ENCODE data around the gene CATSPERD. TPM values are rescaled to one million over a fixed set of nuclear protein-coding genes. Genes with fewer than 3 reads are reported as not detected.

CATSPERD gene
- total and polyA plus RNA-seq, 4 donors = not detected

DNA sequence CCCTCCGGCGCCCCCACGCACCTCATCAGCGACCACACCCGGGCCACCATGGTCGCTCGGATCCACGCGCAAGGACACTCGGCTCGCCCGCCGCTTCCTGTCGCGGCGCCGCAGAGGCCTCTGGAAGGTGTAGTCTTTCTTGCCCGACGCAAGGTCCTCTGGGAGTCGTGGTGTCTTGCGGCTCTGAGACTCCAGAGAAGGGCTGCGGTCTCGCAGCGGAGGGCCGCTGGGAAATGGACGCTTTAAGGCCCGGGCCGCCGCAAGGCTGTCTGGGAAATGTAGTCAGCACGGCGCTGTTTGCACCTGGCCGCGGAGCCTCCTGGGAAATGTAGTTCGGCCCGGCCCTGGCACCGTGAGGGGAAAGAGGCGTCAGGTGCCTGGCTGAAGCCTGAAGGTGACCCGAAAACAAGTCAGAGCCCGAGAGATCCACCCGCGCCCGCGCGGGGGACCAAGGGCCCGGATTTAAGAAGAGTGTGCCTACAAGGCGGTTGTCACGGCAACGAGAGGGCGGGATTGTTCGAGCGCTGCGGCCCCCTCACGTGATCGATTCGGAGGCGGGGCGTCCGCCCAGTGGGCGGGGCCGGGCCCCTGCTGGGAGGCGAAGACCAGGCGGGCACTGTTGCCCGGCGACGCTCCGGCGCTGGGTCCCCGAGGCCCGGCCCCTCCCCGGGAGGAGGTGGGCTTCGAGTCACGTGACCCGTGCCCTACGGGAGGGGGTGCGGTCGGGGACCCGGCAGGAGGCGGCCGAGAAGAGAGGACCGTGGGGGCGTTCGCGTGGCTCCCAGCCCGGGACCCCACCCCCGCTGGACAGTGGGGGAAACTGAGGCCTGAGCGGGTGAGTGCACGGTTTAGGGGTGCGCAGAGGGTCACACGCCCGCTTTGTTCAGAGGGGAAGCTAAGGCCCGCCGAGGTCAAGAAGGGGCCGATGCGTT lies 39.7 kb upstream of the CATSPERD start, which contains the start of the genes HSD11B1L and MICOS13:
Gene HSD11B1L (plus strand): TSS at position 591 of the 932 bp plus-strand sequence. CDS start 3,806 bp downstream, outside the sequence.
Gene MICOS13 (minus strand): TSS at position 80 of the 932 bp plus-strand sequence. CDS start 30 bp downstream, at position 50.
- peak within 1 kb of the TSS; percentile 66 to 78 for H3K27ac ChIP-seq (ENCODE audit: low read depth in 1 of 2, low read length in 2 of 2)
- TF ChIP-seq NR2F2 (IDR thresholded peaks at IDR 0.05) (no peak), ZBTB33 (IDR thresholded peaks at IDR 0.05) (no peak), FOXA1 (IDR thresholded peaks at IDR 0.05) (peak; percentile 65), YY1 (IDR thresholded peaks at IDR 0.05) (peak; percentile 98), JUND (IDR thresholded peaks at IDR 0.05) (peak in 1 of 2 donors; percentile 55), ATF3 (IDR thresholded peaks at IDR 0.05) (no peak), EGR1 (IDR thresholded peaks at IDR 0.05; ENCODE audit: low read depth in 2 of 2) (peak in 1 of 2 donors; percentile 61), RAD21 (IDR thresholded peaks at IDR 0.05) (peak in 1 of 2 donors; percentile 39), MAX (IDR thresholded peaks at IDR 0.05) (peak; percentile 97), FOXA2 (IDR thresholded peaks at IDR 0.05) (no peak), SP1 (IDR thresholded peaks at IDR 0.05) (peak; percentile 84), RXRA (IDR thresholded peaks at IDR 0.05) (peak; percentile 46 to 50), REST (IDR thresholded peaks at IDR 0.05) (peak; percentile 63), HNF4A (conservative IDR thresholded peaks at IDR 0.05) (peak; percentile 35 to 54), GABPA (IDR thresholded peaks at IDR 0.05 in 1 of 2, conservative IDR thresholded peaks at IDR 0.05 in 1 of 2) (peak in 1 of 2 donors; percentile 90), TAF1 (conservative IDR thresholded peaks at IDR 0.05) (no peak), HNF4G (IDR thresholded peaks at IDR 0.05) (peak; percentile 30)
- TF ChIP-seq, protein P1, sequence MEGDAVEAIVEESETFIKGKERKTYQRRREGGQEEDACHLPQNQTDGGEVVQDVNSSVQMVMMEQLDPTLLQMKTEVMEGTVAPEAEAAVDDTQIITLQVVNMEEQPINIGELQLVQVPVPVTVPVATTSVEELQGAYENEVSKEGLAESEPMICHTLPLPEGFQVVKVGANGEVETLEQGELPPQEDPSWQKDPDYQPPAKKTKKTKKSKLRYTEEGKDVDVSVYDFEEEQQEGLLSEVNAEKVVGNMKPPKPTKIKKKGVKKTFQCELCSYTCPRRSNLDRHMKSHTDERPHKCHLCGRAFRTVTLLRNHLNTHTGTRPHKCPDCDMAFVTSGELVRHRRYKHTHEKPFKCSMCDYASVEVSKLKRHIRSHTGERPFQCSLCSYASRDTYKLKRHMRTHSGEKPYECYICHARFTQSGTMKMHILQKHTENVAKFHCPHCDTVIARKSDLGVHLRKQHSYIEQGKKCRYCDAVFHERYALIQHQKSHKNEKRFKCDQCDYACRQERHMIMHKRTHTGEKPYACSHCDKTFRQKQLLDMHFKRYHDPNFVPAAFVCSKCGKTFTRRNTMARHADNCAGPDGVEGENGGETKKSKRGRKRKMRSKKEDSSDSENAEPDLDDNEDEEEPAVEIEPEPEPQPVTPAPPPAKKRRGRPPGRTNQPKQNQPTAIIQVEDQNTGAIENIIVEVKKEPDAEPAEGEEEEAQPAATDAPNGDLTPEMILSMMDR (IDR thresholded peaks at IDR 0.05; ENCODE audit: low read depth, low read length, missing input control) = no peak
- peak within 1 kb of the TSS; percentile 88 to 92 for H3K9ac ChIP-seq (ENCODE audit: low read depth in 1 of 2, low read length in 2 of 2)
- peak; percentile 99 for DNase-seq (ENCODE audit: low spot score)
- 1% methylated on average over 94 of the region's 94 CpGs for WGBS
- peak within 1 kb of the TSS; percentile 72 to 96 (median 96) for H3K4me3 ChIP-seq (ENCODE audit: low read depth in 1 of 3, low read length in 3 of 3)
- no peaks in the 10 kb centered on the region for H3K36me3 ChIP-seq (ENCODE audit: control insufficient read depth in 4 of 4, insufficient read depth in 3 of 4, low read depth in 1 of 4, low read length in 3 of 4)
- no peaks in the 10 kb centered on the region for H3K27me3 ChIP-seq (ENCODE audit: control insufficient read depth in 4 of 4, insufficient read depth in 4 of 4, low read length in 3 of 4)
- H3K9me3 ChIP-seq (ENCODE audit: control insufficient read depth in 4 of 4, low read length in 3 of 4) = no peaks in the 10 kb centered on the region
- peaks cover 4 to 22% (median 13%) of the 10 kb centered on the region in 4 donors for H3K4me1 ChIP-seq (ENCODE audit: control insufficient read depth in 4 of 4, insufficient read depth in 4 of 4, low read length in 3 of 4)

Data from liver (tissue), 9 donors.